OCI-LY3 (cell line): ENCODE measurements around the gene S100Z.
"Not testable (repeated sequence)": the region's sequence is repeated elsewhere in the genome, so short reads cannot be mapped to it uniquely, and the experiment has no call there.

Source experiments
- CTCF ChIP-seq: fragments of 200-600, 300-600 bp; sonication (generic); IDR thresholded peaks from 2 replicates; pipeline ENCODE4 v1.5.1; 2014; ENCODE audit warnings: antibody characterized with exemption, low read length, low read depth
- EZH2phosphoT487 ChIP-seq: fragments of 200-600 bp; shearing (Covaris generic); IDR thresholded peaks from 2 replicates; pipeline ENCODE4 v1.6.1; 2018; ENCODE audit warnings: antibody characterized with exemption, mixed run types, low read depth

- not testable (repeated sequence) for TF ChIP-seq CTCF, EZH2phosphoT487
Observed at GRCh38 chr5:76822105-76822731, 27.6 kb upstream of the S100Z start.
